Epithelial cell of proximal tubule (primary cell): Measurements from ENCODE around the gene IL18RAP. TPM values are rescaled to one million over a fixed set of nuclear protein-coding genes. Genes with fewer than 3 reads are reported as not detected.

ENCODE experiments used
- DNase-seq: peaks from one replicate; pipeline ENCODE4 v3.0.0-alpha.2; 2011; ENCODE audit warnings: low read depth
- H3K4me3 ChIP-seq: 2 replicates; pipeline ENCODE4 v1.5.1; 2011; ENCODE audit warnings: low read depth, mild to moderate bottlenecking, low read length
- total RNA-seq: library from RNA; depleted of rRNA; stranded (reverse); fragments of >200 nt; gene quantifications from 2 replicates; pipeline ENCODE4 v1.2.3, GENCODE V29; 2015
- TF ChIP-seq, protein P1 (sequence below): conservative IDR thresholded peaks from 2 replicates; pipeline ENCODE4 v1.5.1; 2012; ENCODE audit warnings: low read depth, mild to moderate bottlenecking, low read length

Gene IL18RAP
- total RNA-seq, 1 donor from 2014 or later, result 0.35 TPM

DNA sequence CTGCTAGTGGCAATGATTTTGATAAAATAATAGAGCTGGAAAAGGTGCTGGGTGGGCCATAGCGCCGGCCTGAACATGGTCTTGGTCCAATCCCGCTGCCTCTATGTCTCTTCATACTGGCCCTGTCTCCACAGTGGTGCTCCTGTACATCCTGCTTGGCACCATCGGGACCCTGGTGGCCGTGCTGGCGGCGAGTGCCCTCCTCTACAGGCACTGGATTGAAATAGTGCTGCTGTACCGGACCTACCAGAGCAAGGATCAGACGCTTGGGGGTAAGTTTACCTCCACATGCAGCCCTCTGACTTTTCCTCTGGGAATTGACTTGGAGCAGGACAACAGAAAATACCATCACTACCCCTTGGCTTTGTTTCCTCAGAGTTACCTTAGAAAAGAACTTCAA, 24.0 kb downstream of the IL18RAP start:
- no peak overlapping the region for H3K4me3 ChIP-seq
- TF ChIP-seq, protein P1, sequence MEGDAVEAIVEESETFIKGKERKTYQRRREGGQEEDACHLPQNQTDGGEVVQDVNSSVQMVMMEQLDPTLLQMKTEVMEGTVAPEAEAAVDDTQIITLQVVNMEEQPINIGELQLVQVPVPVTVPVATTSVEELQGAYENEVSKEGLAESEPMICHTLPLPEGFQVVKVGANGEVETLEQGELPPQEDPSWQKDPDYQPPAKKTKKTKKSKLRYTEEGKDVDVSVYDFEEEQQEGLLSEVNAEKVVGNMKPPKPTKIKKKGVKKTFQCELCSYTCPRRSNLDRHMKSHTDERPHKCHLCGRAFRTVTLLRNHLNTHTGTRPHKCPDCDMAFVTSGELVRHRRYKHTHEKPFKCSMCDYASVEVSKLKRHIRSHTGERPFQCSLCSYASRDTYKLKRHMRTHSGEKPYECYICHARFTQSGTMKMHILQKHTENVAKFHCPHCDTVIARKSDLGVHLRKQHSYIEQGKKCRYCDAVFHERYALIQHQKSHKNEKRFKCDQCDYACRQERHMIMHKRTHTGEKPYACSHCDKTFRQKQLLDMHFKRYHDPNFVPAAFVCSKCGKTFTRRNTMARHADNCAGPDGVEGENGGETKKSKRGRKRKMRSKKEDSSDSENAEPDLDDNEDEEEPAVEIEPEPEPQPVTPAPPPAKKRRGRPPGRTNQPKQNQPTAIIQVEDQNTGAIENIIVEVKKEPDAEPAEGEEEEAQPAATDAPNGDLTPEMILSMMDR, result no peak
- no peak for DNase-seq

DNA sequence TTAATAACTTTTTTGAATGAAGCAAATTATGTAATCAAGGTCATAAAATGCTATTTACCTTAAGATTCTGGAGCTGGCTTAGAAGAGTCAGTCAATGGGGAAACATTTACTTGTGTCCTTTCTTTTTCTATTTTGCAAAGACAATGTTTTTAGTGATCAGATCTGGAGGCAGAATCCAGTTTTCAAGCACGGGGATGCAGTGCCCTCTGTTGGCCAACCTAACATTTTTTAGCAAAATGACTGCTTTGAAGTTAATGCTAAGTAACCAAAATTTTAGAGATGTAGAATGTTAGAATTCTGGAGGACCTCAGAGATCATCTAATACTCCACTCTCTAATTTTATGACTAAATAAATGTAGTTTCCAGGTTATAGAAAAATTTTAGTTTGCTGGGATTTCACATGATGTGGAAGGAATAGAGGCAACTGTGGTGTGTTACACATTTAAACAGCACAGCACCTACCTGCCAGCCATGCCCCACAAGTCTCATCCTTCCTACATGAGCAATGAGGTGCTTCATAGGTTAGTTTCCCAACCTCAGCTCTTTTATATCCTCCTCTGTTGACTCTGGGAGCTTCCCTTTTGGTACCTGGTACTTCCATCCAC, 26.5 kb downstream of the IL18RAP start:
- TF ChIP-seq, protein P1, result peak; percentile 81
- no peak overlapping the region for H3K4me3 ChIP-seq
- no peak for DNase-seq

DNA sequence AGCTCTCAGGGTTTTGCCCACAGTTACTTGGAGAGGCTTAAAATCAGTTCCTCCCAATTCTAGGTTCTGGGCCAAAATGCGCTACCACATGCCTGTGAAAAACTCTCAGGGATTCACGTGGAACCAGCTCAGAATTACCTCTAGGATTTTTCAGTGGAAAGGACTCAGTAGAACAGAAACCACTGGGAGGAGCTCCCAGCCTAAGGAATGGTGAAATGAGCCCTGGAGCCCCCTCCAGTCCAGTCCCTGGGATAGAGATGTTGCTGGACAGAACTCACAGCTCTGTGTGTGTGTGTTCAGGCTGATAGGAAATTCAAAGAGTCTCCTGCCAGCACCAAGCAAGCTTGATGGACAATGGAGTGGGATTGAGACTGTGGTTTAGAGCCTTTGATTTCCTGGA, 29.0 kb downstream of the IL18RAP start:
- TF ChIP-seq, protein P1, result peak; percentile 34
- H3K4me3 ChIP-seq, result no peak overlapping the region
- no peak for DNase-seq

- TF ChIP-seq, protein P1, result no peak
Observed at GRCh38 chr2:102453501-102453900, 30.5 kb downstream of the IL18RAP start.

DNA sequence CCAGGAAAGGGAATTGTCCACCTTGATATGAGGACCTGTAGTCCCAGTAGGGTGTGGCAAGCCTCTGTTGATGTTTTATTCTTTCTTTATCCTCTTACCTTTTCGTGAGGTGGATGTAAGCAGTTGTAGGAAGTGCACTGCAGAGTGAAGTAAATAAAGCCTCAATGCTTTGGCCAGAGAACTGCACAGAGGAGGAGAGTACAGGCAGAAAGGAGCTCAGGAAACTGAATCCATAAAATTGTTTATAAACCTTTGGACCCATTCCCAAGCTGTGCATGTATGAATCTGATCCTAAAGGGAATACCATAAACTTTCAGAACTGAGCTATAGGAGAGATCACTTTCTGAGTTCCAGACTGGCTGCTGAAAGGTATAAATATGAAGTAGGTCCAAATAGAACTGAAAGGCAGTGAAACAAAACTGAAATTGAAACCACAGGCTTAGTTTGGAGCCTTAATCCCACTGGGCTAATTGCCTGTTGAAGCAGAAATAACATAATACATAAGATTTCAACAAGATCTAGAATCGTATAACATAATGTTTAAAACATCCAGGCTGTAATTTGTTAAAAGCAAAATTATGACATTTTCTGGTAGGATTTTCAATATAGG, 32.2 kb downstream of the IL18RAP start:
- DNase-seq, result no peak
- no peak overlapping the region for H3K4me3 ChIP-seq
- TF ChIP-seq, protein P1, result no peak

More at GRCh38 chr2:102453501-102453900, 30.5 kb downstream of the IL18RAP start:
- no peak for DNase-seq
- no peak overlapping the region for H3K4me3 ChIP-seq

- TF ChIP-seq, protein P1, result no peak
- DNase-seq, result no peak
Observed at GRCh38 chr2:102460467-102460866, 37.5 kb downstream of the IL18RAP start.

GRCh38 chr2:102461188-102461587, 38.2 kb downstream of the IL18RAP start:
- TF ChIP-seq, protein P1, result no peak
- no peak overlapping the region for H3K4me3 ChIP-seq
- DNase-seq, result no peak

More at GRCh38 chr2:102460467-102460866, 37.5 kb downstream of the IL18RAP start:
- no peak overlapping the region for H3K4me3 ChIP-seq
